Measurements from ENCODE around the gene SPR.

Gene SPR

GRCh38 chr2:72914589-72915319 is 27.5 kb downstream of the SPR start:
- Histone ChIP-seq H3K27ac (no peak overlapping the region; the same call in 1 of the 2 replicates), H3K36me3 (no peaks in the 10 kb centered on the region), H3K4me3 (ENCODE audit: low read depth, low read length) (peak overlapping the region; percentile 55; the same call in 1 of the 2 replicates), H3K9me3 (ENCODE audit: severe bottlenecking) (peaks cover 7% of the 10 kb centered on the region), H3K27me3 (ENCODE audit: insufficient read depth, low read depth, severe bottlenecking) (peaks cover 25% of the 10 kb centered on the region)
- no peak for TF ChIP-seq CTCF (IDR thresholded peaks at IDR 0.05; ENCODE audit: low read depth, low read length)
- no peak for DNase-seq

GRCh38 chr2:72915320-72915906 is 28.2 kb downstream of the SPR start:
- Histone ChIP-seq H3K27ac (peak overlapping the region; percentile 56), H3K36me3 (no peaks in the 10 kb centered on the region), H3K9me3 (ENCODE audit: severe bottlenecking) (peaks cover 7% of the 10 kb centered on the region), H3K27me3 (ENCODE audit: insufficient read depth, low read depth, severe bottlenecking) (peaks cover 28% of the 10 kb centered on the region), H3K4me3 (ENCODE audit: low read depth, low read length) (peak overlapping the region; percentile 55)
- TF ChIP-seq CTCF (IDR thresholded peaks at IDR 0.05; ENCODE audit: low read depth, low read length), result no peak
- DNase-seq, result no peak

- Histone ChIP-seq H3K27ac (peak overlapping the region; percentile 56), H3K4me3 (ENCODE audit: low read depth, low read length) (peak overlapping the region; percentile 55), H3K27me3 (ENCODE audit: insufficient read depth, low read depth, severe bottlenecking) (peaks cover 32% of the 10 kb centered on the region), H3K9me3 (ENCODE audit: severe bottlenecking) (peaks cover 7% of the 10 kb centered on the region), H3K36me3 (peaks cover 6% of the 10 kb centered on the region)
- peak; percentile 91 for DNase-seq
- TF ChIP-seq CTCF (IDR thresholded peaks at IDR 0.05; ENCODE audit: low read depth, low read length), result no peak
Measured at GRCh38 chr2:72915907-72916742, 28.9 kb downstream of the SPR start.

- no peak for DNase-seq
Measured at GRCh38 chr2:72916743-72917137, 29.5 kb downstream of the SPR start.

More at GRCh38 chr2:72916743-72917137, 29.5 kb downstream of the SPR start:
- Histone ChIP-seq H3K36me3 (peaks cover 12% of the 10 kb centered on the region), H3K27ac (peak overlapping the region; percentile 56), H3K9me3 (ENCODE audit: severe bottlenecking) (peaks cover 7% of the 10 kb centered on the region), H3K4me3 (ENCODE audit: low read depth, low read length) (peak overlapping the region; percentile 55), H3K27me3 (ENCODE audit: insufficient read depth, low read depth, severe bottlenecking) (peaks cover 32% of the 10 kb centered on the region)
- TF ChIP-seq CTCF (IDR thresholded peaks at IDR 0.05; ENCODE audit: low read depth, low read length), result no peak

Data from WERI-Rb-1 (cell line).